Fibroblast of lung (primary cell): ENCODE data around the gene COQ3.

Source experiments
- CTCF ChIP-seq, 2 donors: IDR thresholded peaks in 1 of 2; conservative IDR thresholded peaks in 1 of 2; 1 replicate in 1 of 2; 2 replicates in 1 of 2; pipeline ENCODE4 v1.5.1; 2011 to 2012; ENCODE audit warnings: low read length in 2 of 2, control low read depth in 1 of 2, inconsistent platforms in 1 of 2, low read depth in 1 of 2, mild to moderate bottlenecking in 1 of 2
- EZH2 ChIP-seq: IDR thresholded peaks from 2 replicates; pipeline ENCODE4 v1.5.1; 2012; ENCODE audit warnings: low read length, control low read depth, mild to moderate bottlenecking; ENCODE audit errors: missing control alignments

DNA sequence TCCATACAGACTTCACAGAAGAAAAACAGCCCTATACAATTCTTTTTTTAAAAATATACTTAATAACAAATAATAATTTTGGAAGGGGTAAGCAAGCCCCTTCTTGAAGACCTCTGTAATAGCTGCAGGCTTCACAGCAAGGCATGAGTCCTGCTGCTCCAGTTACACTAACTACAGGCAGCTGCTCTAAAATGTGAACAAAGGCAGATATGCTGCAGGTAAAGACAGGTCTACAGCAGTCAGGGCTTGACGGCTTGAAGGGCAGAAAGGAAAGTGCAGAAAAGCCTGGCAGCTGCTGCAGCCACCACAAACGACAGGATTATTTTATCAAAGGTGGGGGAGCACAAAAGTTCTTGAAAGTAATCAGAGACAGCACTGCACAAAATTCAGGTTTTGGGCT, 55.8 kb downstream of the COQ3 start:
- TF ChIP-seq CTCF (conservative IDR thresholded peaks at IDR 0.05 in 1 of 2, IDR thresholded peaks at IDR 0.05 in 1 of 2; ENCODE audit: low read depth in 1 of 2, low read length in 2 of 2) (no peak), EZH2 (no peak)
